Measurements from ENCODE around the gene SYCE3.
"Not testable (repeated sequence)": the region's sequence is repeated elsewhere in the genome, so short reads cannot be mapped to it uniquely, and the experiment has no call there.

Gene SYCE3

GRCh38 chr22:50544746-50545253, 17.9 kb downstream of the SYCE3 start (continued):
- no peak for TF ChIP-seq PATZ1 (CRISPR knock-in tag; IDR thresholded peaks at IDR 0.05; ENCODE audit: borderline replicate concordance)
- TF ChIP-seq CSDC2 (CRISPR knock-in tag; IDR thresholded peaks at IDR 0.05), result no peak
- TF ChIP-seq ARNTL (CRISPR knock-in tag; IDR thresholded peaks at IDR 0.05; ENCODE audit: borderline replicate concordance, low read depth), result no peak

GRCh38 chr22:50544078-50544745, 18.5 kb downstream of the SYCE3 start:
- ATAC-seq, result no peak
- TF ChIP-seq ZC3H10 (CRISPR knock-in tag; IDR thresholded peaks at IDR 0.05) (no peak), GLIS3 (CRISPR knock-in tag; IDR thresholded peaks at IDR 0.05) (no peak), TOX (CRISPR knock-in tag; IDR thresholded peaks at IDR 0.05; ENCODE audit: borderline replicate concordance) (no peak), ISL1 (CRISPR knock-in tag; IDR thresholded peaks at IDR 0.05) (no peak), CSRNP3 (CRISPR knock-in tag; IDR thresholded peaks at IDR 0.05) (no peak), RARB (CRISPR knock-in tag; IDR thresholded peaks at IDR 0.05) (no peak), ZFP3 (CRISPR knock-in tag; IDR thresholded peaks at IDR 0.05) (no peak), POU6F1 (CRISPR knock-in tag; IDR thresholded peaks at IDR 0.05; ENCODE audit: borderline replicate concordance, low read depth) (no peak), SNAI2 (CRISPR knock-in tag; IDR thresholded peaks at IDR 0.05) (no peak), PATZ1 (CRISPR knock-in tag; IDR thresholded peaks at IDR 0.05; ENCODE audit: borderline replicate concordance) (no peak), ESRRG (CRISPR knock-in tag; IDR thresholded peaks at IDR 0.05) (no peak), ZNF8 (CRISPR knock-in tag; IDR thresholded peaks at IDR 0.05) (no peak)

GRCh38 chr22:50542416-50542927, 20.2 kb downstream of the SYCE3 start:
- TF ChIP-seq CREB5 (CRISPR knock-in tag; IDR thresholded peaks at IDR 0.05; ENCODE audit: low read depth), result no peak
- TF ChIP-seq ZFP30 (CRISPR knock-in tag; IDR thresholded peaks at IDR 0.05), result no peak
- no peak for TF ChIP-seq GLIS3 (CRISPR knock-in tag; IDR thresholded peaks at IDR 0.05)
- no peak for TF ChIP-seq POU6F1 (CRISPR knock-in tag; IDR thresholded peaks at IDR 0.05; ENCODE audit: borderline replicate concordance, low read depth)
- no peak for TF ChIP-seq ZNF565 (CRISPR knock-in tag; conservative IDR thresholded peaks at IDR 0.05; ENCODE audit: low read depth)
- TF ChIP-seq TOX (CRISPR knock-in tag; IDR thresholded peaks at IDR 0.05; ENCODE audit: borderline replicate concordance), result no peak
- no peak for TF ChIP-seq ZC3H10 (CRISPR knock-in tag; IDR thresholded peaks at IDR 0.05)
- no peak for TF ChIP-seq CSRNP3 (CRISPR knock-in tag; IDR thresholded peaks at IDR 0.05)
- TF ChIP-seq PATZ1 (CRISPR knock-in tag; IDR thresholded peaks at IDR 0.05; ENCODE audit: borderline replicate concordance), result no peak
- TF ChIP-seq CSDC2 (CRISPR knock-in tag; IDR thresholded peaks at IDR 0.05), result no peak
- no peak for TF ChIP-seq ZNF8 (CRISPR knock-in tag; IDR thresholded peaks at IDR 0.05)
- TF ChIP-seq TCF4 (CRISPR knock-in tag; IDR thresholded peaks at IDR 0.05; ENCODE audit: borderline replicate concordance), result no peak
- no peak for TF ChIP-seq BACH2 (CRISPR knock-in tag; IDR thresholded peaks at IDR 0.05; ENCODE audit: borderline replicate concordance)
- ATAC-seq, result no peak

GRCh38 chr22:50541667-50542026, 21.1 kb downstream of the SYCE3 start:
- not testable (repeated sequence) for ATAC-seq

All from SK-N-SH treated with all-trans-retinoic acid at 6 μM for 48 hours (cell line).